Stimulated activated CD8-positive, alpha-beta memory T cell treated with anti-CD3 and anti-CD28 coated beads, Interleukin-12 subunit alpha, Interleukin-12 subunit beta, amount 100 ng/mL, for 24 hours (primary cell): Measurements from ENCODE around the gene PRKAA2.

Experiments
- DNase-seq: peaks from one replicate; pipeline ENCODE4 v3.0.0-alpha.2; 2020; ENCODE audit errors: extremely low read depth

PRKAA2 gene

GRCh38 chr1:56713112-56713511 is 68.0 kb downstream of the PRKAA2 start:
- DNase-seq, result no peak

GRCh38 chr1:56715156-56715555 is 70.0 kb downstream of the PRKAA2 start:
- DNase-seq, result no peak

- no peak for DNase-seq
Measured at GRCh38 chr1:56719171-56719570, 74.1 kb downstream of the PRKAA2 start.

GRCh38 chr1:56726706-56727105 is 81.6 kb downstream of the PRKAA2 start:
- no peak for DNase-seq

GRCh38 chr1:56728964-56729363 is 83.8 kb downstream of the PRKAA2 start:
- no peak for DNase-seq

GRCh38 chr1:56745231-56745630 is 100.1 kb downstream of the PRKAA2 start:
- DNase-seq, result no peak

GRCh38 chr1:56754708-56755479 is 109.8 kb downstream of the PRKAA2 start:
- no peak for DNase-seq

GRCh38 chr1:56755911-56756310 is 110.8 kb downstream of the PRKAA2 start:
- DNase-seq, result no peak

GRCh38 chr1:56758135-56758534 is 113.0 kb downstream of the PRKAA2 start:
- DNase-seq, result no peak

GRCh38 chr1:56758794-56759193 is 113.7 kb downstream of the PRKAA2 start:
- no peak for DNase-seq
